Measurements from ENCODE around the gene ZFP92. TPM values are rescaled to one million over a fixed set of nuclear protein-coding genes. Genes with fewer than 3 reads are reported as not detected.
"Not testable (repeated sequence)": the region's sequence is repeated elsewhere in the genome, so short reads cannot be mapped to it uniquely, and the experiment has no call there.

The ZFP92 gene
- total and polyA plus RNA-seq, 5 donors: 0.32 to 1.6 (median 0.65) TPM

DNA sequence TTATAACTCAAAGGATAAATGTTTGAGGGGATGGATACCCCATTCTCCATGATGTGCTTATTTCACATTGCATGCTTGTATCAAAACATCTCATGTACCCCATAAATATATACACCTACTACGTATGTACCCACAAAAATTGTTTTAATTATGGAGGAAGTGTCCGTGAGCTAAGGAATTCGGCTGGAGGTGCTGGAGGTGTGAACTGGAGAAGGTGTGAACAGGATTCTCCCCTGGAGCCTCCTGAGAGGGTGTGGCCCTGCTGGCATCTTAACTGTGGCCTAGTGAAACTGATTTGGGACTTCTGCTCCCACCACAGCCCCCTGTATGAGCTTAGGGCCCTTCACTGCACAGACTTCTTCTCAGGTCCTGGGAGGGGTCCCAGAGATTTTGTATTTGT is 33.5 kb upstream of the ZFP92 start:
- H3K27me3 ChIP-seq (ENCODE audit: control insufficient read depth, insufficient read depth): no peaks in the 10 kb centered on the region
- no peak overlapping the region for H3K4me3 ChIP-seq (ENCODE audit: low read length)
- no peaks in the 10 kb centered on the region for H3K9me3 ChIP-seq (ENCODE audit: control insufficient read depth, low read length)
- no peaks in the 10 kb centered on the region for H3K4me1 ChIP-seq (ENCODE audit: control insufficient read depth, insufficient read depth, low read length)
- no peak for DNase-seq
- WGBS: 90% methylated on average over 3 of the region's 3 CpGs
- intact Hi-C loops (cut with DNase I): no loop called here
- no peak overlapping the region for H3K27ac ChIP-seq (ENCODE audit: low read length)
- ATAC-seq: no peak

DNA sequence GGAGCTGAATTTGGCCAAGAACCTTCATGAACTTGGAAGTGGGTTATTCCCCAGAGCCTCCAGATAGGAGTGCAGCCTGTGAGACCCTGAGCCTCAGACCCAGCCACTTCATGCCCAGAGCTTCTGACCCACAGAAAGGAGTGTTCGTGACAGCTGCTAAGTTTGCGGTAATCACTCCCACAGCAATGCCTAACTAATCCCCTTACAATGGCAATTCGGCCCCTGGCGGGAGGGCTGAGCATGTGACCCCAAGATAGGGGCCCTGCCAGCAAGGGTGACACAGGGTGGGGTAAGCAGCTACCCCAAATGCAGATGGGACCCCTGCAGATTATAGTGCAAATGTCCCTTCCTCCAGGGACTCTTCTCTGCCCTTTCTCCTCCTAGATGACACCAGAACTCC is 32.7 kb upstream of the ZFP92 start:
- 95% methylated on average over 4 of the region's 4 CpGs for WGBS

GRCh38 chrX:153379508-153379907 is 31.8 kb upstream of the ZFP92 start:
- DNase-seq (no peak), ATAC-seq (peak in 1 of 2 donors; percentile 5)
- 67% methylated on average over 9 of the region's 9 CpGs for WGBS
- no peaks in the 10 kb centered on the region for H3K27me3 ChIP-seq (ENCODE audit: control insufficient read depth, insufficient read depth)
- no peak overlapping the region for H3K27ac ChIP-seq (ENCODE audit: low read length)
- H3K4me1 ChIP-seq (ENCODE audit: control insufficient read depth, insufficient read depth, low read length): no peaks in the 10 kb centered on the region
- intact Hi-C loops (cut with DNase I): no loop called here
- no peak overlapping the region for H3K4me3 ChIP-seq (ENCODE audit: low read length)
- H3K9me3 ChIP-seq (ENCODE audit: control insufficient read depth, low read length): no peaks in the 10 kb centered on the region

More for the DNA sequence above, 32.7 kb upstream of the ZFP92 start:
- no peak overlapping the region for H3K4me3 ChIP-seq (ENCODE audit: low read length)
- intact Hi-C loops (cut with DNase I): no loop called here
- H3K4me1 ChIP-seq (ENCODE audit: control insufficient read depth, insufficient read depth, low read length): no peaks in the 10 kb centered on the region
- no peaks in the 10 kb centered on the region for H3K27me3 ChIP-seq (ENCODE audit: control insufficient read depth, insufficient read depth)
- no peaks in the 10 kb centered on the region for H3K9me3 ChIP-seq (ENCODE audit: control insufficient read depth, low read length)
- ATAC-seq (no peak), DNase-seq (no peak)
- H3K27ac ChIP-seq (ENCODE audit: low read length): no peak overlapping the region

GRCh38 chrX:153379971-153380581 is 31.2 kb upstream of the ZFP92 start:
- 44% methylated on average over 13 of the region's 13 CpGs for WGBS
- no peaks in the 10 kb centered on the region for H3K27me3 ChIP-seq (ENCODE audit: control insufficient read depth, insufficient read depth)
- ATAC-seq (peak; percentile 77 to 80), DNase-seq (no peak)
- no peaks in the 10 kb centered on the region for H3K9me3 ChIP-seq (ENCODE audit: control insufficient read depth, low read length)
- H3K27ac ChIP-seq (ENCODE audit: low read length): peak overlapping the region; percentile 66
- no peak overlapping the region for H3K4me3 ChIP-seq (ENCODE audit: low read length)
- no peaks in the 10 kb centered on the region for H3K4me1 ChIP-seq (ENCODE audit: control insufficient read depth, insufficient read depth, low read length)
- intact Hi-C loops (cut with DNase I): no loop called here

DNA sequence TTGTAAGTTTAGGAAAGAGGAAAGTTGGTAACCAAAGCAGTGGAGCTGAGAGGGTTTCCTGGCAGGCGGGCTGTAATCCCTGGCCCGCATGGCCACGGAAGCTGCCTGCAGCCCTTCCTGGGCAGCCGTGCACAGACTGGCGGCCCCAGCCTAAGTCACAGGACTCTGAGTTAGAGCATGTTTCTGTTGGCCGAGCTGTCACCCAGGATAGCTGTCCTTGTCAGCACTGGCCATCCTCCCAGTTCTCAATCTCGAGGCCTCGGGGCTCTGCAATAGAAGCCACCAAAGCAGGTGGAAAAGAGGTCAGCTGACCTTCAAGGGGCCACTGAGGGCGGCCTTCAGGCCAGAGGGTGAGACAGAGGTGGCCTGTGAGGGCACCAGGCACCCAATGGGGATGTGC is 30.6 kb upstream of the ZFP92 start:
- 44% methylated on average over 9 of the region's 9 CpGs for WGBS
- no peaks in the 10 kb centered on the region for H3K4me1 ChIP-seq (ENCODE audit: control insufficient read depth, insufficient read depth, low read length)
- no peaks in the 10 kb centered on the region for H3K9me3 ChIP-seq (ENCODE audit: control insufficient read depth, low read length)
- H3K27me3 ChIP-seq (ENCODE audit: control insufficient read depth, insufficient read depth): no peaks in the 10 kb centered on the region
- H3K4me3 ChIP-seq (ENCODE audit: low read length): no peak overlapping the region
- DNase-seq (no peak), ATAC-seq (peak; percentile 46 to 61)
- intact Hi-C loops (cut with DNase I): no loop called here
- H3K27ac ChIP-seq (ENCODE audit: low read length): peak overlapping the region; percentile 66

DNA sequence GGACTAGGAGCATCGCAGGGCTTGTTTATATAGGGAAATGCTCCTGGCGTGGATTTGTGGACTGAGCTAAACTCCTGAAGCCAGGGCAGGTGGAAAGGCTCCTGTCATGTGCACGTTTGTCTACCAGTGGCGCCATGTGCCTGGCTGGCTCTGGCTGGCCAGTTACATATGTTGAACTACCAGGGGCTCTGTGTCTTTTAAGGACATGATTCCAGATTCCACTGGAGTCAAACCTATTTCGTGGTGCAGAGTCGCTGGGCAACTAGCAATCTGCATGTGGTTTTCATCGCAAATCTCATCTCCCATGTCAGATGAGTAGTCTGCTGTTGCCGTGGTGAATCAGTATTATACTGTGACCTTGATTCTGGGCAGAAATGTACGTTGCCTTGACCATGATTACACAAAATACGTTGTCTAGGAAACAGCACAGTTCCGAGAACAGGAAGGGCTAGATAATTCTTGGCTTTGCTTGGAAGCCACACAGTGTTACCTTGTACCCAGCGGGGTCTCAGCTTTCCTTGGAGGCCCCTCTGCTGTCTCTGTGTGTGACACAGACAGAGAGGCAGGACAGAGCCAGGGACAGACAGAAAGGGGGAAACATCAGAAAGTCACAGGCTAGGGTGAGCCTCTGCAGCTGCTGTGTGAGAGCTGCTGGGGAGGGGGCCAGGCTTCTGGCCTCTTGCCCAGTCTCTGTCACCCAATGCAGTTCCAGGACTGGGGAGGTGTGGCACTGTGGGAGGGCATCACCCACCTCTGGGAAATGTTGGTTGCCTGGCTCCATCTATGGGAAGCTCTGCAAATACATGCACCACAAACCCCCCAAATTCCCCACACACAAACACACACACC is 29.4 kb upstream of the ZFP92 start:
- no peak overlapping the region for H3K4me3 ChIP-seq (ENCODE audit: low read length)
- intact Hi-C loops (cut with DNase I): no loop called here
- ATAC-seq (peak; percentile 36 to 56), DNase-seq (no peak)
- 47% methylated on average over 12 of the region's 12 CpGs for WGBS
- H3K27ac ChIP-seq (ENCODE audit: low read length): no peak overlapping the region
- no peaks in the 10 kb centered on the region for H3K4me1 ChIP-seq (ENCODE audit: control insufficient read depth, insufficient read depth, low read length)
- H3K27me3 ChIP-seq (ENCODE audit: control insufficient read depth, insufficient read depth): no peaks in the 10 kb centered on the region
- H3K9me3 ChIP-seq (ENCODE audit: control insufficient read depth, low read length): no peaks in the 10 kb centered on the region

- no peaks in the 10 kb centered on the region for H3K4me1 ChIP-seq (ENCODE audit: control insufficient read depth, insufficient read depth, low read length)
- no peak overlapping the region for H3K4me3 ChIP-seq (ENCODE audit: low read length)
- ATAC-seq (no peak), DNase-seq (no peak)
- intact Hi-C loops (cut with DNase I): no loop called here
- H3K9me3 ChIP-seq (ENCODE audit: control insufficient read depth, low read length): no peaks in the 10 kb centered on the region
- H3K27me3 ChIP-seq (ENCODE audit: control insufficient read depth, insufficient read depth): no peaks in the 10 kb centered on the region
- WGBS: 89% methylated on average over 3 of the region's 3 CpGs
- no peak overlapping the region for H3K27ac ChIP-seq (ENCODE audit: low read length)
These were observed 28.4 kb upstream of the ZFP92 start for GRCh38 chrX:153382563-153383482.

DNA sequence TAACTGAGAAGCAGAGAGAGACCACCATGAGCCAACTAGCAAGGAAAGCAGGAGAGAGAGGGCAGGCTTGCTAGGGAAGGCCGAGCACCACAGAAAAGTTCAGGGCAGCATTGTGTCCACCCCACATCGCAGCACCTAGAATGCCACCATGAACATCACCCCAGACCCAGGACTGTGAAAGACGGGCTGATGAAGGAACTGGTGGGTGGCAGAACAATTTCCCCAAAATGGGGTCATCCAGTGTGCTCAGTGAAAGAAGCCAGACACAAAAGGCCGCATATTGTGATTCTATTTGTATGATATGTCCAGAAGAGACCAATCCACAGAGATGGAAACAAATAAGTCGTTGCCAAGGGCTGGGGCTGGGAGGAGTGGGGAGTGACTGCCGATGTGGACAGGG is 26.9 kb upstream of the ZFP92 start:
- Histone ChIP-seq H3K27ac (ENCODE audit: low read length) (no peak overlapping the region), H3K4me1 (ENCODE audit: control insufficient read depth, insufficient read depth, low read length) (no peaks in the 10 kb centered on the region), H3K4me3 (ENCODE audit: low read length) (no peak overlapping the region), H3K27me3 (ENCODE audit: control insufficient read depth, insufficient read depth) (no peaks in the 10 kb centered on the region), H3K9me3 (ENCODE audit: control insufficient read depth, low read length) (no peaks in the 10 kb centered on the region)
- no peak for DNase-seq
- WGBS: 90% methylated on average over 6 of the region's 6 CpGs
- intact Hi-C loops (cut with DNase I): no loop called here
- ATAC-seq: no peak

- H3K27ac ChIP-seq (ENCODE audit: low read length); intact Hi-C loops (cut with DNase I); H3K4me1 ChIP-seq (ENCODE audit: control insufficient read depth, insufficient read depth, low read length); H3K9me3 ChIP-seq (ENCODE audit: control insufficient read depth, low read length); DNase-seq; H3K4me3 ChIP-seq (ENCODE audit: low read length); H3K27me3 ChIP-seq (ENCODE audit: control insufficient read depth, insufficient read depth); ATAC-seq: not testable (repeated sequence)
- 83% methylated on average over 2 of the region's 2 CpGs for WGBS
These were observed 26.3 kb upstream of the ZFP92 start for GRCh38 chrX:153384973-153385372.

- intact Hi-C loops (cut with DNase I): no loop called here
- 83% methylated on average over 5 of the region's 5 CpGs for WGBS
- no peak for DNase-seq
- H3K27ac ChIP-seq (ENCODE audit: low read length): no peak overlapping the region
- no peaks in the 10 kb centered on the region for H3K9me3 ChIP-seq (ENCODE audit: control insufficient read depth, low read length)
- no peak for ATAC-seq
- H3K27me3 ChIP-seq (ENCODE audit: control insufficient read depth, insufficient read depth): no peaks in the 10 kb centered on the region
- H3K4me1 ChIP-seq (ENCODE audit: control insufficient read depth, insufficient read depth, low read length): no peaks in the 10 kb centered on the region
- H3K4me3 ChIP-seq (ENCODE audit: low read length): no peak overlapping the region
These were observed 25.2 kb upstream of the ZFP92 start for GRCh38 chrX:153386097-153386496.

DNA sequence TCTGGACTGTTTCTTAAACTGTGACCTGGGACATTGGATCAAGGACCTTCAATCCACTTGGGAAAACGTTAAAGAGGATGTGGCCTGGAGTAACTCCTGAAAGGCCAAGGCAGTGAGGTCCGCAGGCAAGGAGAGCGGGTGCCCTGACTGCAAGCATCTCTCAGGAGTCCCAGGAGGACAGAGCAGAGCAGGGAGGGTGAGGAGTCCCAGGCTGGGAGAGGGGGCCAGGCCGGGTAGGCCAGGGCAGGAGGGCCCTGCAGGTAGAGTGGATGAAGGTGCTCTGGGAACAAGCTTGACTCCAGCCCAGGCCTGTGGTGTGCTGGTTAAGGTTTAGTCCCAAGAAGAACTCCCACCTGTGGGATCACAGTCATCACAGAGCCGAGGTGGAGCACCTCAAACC is 23.9 kb upstream of the ZFP92 start:
- DNase-seq (peak in 1 of 3 donors; percentile 17), ATAC-seq (no peak)
- Histone ChIP-seq H3K4me3 (ENCODE audit: low read length) (no peak overlapping the region), H3K4me1 (ENCODE audit: control insufficient read depth, insufficient read depth, low read length) (no peaks in the 10 kb centered on the region), H3K27me3 (ENCODE audit: control insufficient read depth, insufficient read depth) (no peaks in the 10 kb centered on the region), H3K27ac (ENCODE audit: low read length) (no peak overlapping the region), H3K9me3 (ENCODE audit: control insufficient read depth, low read length) (no peaks in the 10 kb centered on the region)
- 75% methylated on average over 5 of the region's 5 CpGs for WGBS
- intact Hi-C loops (cut with DNase I): no loop called here

Data from right cardiac atrium (tissue), 5 donors.